Suppressor macrophage treated with lipopolysaccharide for 1 hour (primary cell): ENCODE measurements around the gene GAPVD1.

Experiments
- DNase-seq, 3 donors: peaks; one replicate each; pipeline ENCODE4 v3.0.0-alpha.2; 2020 to 2022

GAPVD1 gene

DNA sequence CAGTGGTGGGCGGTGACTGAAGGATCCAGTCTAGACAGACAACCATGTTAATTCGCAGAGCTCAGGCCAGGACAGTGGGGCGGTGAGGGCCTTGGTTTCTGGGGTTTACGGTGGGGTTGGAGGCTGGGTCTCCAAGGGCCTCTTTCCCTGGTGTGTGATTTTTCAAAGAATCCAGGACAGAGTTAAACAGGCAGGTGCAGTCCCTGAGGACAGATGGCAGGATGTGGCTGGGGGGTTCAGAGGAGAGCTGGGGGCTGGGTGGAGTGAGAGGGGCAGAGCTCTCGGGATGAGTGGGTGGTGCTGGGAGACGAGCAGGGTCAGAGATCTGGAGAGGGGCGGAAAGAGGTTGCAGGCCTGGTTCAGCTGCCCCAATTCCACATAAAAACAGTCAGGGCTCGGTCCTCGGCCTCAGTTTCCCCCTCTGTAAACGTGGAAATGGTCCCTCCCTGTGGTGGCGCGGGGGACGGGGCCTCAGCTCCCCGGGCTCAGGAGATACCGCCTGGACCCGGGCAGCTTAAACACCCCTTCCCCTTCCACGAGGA lies 145.9 kb downstream of the GAPVD1 start:
- DNase-seq = no peak

DNA sequence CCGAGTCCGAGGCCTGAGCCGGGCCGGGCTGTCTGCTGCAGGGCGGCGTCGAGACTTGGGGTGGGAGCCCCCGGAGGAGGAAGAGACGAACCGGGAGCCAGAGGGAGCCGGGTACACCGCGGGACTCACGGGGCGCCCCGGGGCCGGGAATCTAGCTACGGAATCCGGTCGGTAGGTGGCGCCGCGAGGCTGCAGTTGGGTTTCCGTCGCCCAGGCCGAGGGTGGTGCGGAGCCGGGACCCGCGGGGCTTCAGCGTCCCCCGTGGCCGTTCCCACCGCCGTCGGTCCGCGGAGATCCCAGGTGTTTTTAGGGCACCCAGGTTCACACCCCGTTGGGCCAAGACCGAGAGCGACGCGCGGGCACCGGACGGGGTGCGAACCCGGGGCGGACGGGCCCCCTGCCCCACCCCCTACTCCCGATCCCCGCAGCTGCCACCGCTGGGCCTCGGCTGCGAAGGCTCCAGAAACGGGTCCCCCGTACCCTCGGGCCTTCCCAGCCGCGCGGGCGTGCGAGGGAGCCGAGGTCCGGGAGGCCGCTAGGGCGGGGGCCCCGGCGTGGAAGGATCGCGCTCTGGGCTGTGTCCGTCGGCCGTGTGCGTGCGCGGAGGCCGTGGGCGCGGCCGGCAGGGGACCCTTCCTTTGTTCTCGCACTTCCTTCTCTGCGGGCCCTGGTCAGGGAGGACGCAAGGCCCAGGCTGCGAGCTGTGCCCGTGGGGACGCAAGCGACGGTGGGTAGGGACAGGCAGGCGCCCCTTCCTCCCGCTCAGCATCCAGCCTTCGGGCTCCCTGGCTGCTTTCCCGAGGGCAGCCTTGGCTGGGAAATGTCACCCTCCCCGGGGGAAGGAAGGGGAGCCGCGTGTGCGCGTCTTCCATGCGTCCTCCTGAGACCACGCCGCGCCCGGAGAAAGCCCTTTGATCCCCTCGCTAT lies 146.6 kb downstream of the GAPVD1 start:
- DNase-seq = peak; percentile 78 to 94 (median 89)

DNA sequence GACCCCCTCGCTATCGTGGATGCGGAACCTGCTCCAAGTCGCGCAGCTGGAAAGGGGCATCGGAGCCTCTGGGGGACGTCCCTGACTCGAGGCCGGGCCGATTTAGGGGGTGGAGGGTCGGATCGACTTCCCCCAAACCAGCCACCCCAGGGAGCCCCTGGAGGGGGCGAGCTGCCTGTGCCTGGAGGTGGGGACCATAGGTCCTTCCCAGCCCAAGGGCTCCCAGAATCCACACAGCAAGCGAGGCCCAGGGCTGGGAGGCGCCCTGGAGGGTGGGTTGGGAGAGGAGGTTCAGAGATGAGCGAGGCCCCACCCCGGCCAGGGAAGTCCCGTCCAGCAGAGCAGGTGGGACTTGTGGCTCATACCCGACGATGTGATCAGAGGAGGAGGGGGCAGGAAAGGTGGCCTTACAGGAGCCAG lies 147.6 kb downstream of the GAPVD1 start:
- no peak for DNase-seq

DNA sequence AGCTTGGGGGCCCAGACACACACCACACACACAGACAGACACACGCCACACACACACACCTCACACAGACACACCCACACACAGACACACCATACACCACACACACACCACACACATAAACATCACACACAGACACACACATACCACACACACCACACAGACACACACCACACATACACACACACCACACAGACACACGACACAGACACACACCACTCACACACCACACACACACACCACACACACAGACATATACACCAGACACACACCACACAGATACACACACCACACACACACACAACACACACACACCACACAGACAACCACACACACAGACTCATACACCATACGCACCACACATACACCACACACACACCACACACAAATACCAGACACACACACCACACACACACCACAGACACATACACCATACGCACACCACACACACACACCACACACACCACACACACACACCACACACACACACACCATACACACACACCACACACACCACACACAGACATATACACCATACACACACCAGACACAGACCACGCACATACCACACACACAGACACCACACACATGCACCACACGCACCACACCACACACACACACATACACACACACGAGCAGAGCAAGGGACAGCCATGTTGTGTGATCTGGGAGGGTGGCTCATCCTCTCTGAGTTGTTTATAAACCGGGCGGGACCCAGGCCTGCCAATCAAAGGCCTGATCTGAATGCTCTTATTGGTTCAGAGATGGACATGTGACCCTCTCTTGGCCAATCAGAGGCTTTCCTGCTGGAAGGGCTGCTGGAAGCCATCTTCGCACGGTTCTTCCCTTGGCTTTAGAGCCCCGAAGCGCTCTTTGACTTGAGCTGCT lies 148.3 kb downstream of the GAPVD1 start:
- DNase-seq = peak; percentile 42 to 76 (median 42)

DNA sequence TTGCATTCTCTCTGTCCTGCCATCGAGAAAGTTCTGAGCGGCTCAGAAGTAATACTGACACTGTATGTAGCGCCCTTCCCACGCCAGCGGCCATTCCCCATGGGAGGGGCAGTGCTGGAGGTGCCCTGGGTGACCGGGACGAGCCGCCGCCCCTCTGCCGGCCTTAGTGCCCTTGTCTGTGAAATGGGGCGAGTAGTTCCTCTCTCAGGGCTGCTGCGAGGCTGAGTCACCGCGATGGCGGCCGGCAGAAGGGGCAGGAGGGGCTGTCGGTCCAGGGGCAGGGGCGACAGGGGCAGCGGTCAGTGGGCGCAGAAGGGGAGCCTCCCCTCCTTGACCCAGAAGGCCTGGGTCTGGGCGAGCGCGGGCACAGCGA lies 148.9 kb downstream of the GAPVD1 start:
- DNase-seq = no peak

DNA sequence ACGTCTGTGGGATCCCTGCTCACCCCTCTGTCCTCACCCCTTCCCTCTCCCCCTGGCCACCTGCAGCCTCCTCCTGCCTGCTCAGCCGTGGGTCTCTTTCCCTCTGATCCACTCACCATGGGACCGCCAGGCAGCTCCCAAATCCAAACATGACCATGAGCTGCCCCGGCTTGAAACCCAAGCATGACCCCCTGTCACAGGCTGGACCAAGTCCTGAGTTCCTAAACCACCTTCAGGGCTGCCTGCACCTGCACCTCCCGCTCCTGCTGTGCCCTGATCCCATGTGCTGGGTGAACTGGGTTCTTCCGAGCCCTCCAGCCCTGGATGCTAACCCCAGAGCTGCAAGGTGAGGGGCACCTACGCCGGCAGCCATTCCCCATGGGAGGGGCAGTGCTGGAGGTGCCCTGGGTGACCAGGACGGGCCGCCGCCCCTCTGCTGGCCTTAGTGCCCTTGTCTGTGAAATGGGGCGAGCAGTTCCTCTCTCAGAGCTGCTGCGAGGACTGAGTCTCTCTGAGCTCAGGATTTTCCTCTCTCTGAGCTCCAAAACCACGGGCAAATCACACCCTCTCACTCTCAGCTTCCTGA lies 149.6 kb downstream of the GAPVD1 start:
- no peak for DNase-seq

DNA sequence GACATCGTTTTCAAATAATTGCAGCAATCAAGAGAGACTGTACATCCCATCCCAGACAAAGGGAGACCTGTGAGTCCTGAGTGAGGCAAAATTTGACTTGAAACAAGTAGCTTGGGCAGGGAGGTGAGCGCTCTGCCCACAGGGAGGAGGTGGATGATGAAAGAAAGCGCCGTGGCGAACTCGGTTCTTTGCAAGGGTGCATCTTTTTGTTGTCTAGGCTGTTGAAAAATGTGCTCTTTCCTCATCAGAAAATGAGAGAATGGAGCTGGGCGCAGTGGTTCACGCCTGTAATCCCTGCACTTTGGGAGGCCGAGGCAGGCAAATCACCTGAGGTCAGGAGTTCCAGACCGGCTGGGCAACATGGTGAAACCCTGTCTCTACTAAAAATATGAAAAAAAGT lies 150.5 kb downstream of the GAPVD1 start:
- no peak for DNase-seq

DNA sequence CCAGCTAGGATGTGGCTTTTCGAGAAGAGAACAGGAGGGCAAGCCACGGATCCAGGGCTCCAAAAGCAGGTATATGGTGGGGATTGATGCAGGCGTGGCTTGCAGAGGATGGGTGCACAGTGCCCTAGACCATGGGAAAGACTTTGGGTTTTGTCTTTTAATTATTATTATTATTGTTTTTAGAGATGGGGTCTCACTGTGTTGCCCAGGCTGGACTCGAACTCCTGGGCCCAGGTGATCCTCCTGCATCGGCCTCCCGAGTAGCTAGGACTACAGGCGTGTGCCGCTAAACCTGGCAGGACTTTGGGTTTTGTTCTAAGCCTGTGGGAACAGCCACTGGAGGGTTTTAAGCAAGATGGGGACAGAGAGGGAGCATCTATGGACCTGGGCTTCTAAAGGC lies 152.0 kb downstream of the GAPVD1 start:
- no peak for DNase-seq

DNA sequence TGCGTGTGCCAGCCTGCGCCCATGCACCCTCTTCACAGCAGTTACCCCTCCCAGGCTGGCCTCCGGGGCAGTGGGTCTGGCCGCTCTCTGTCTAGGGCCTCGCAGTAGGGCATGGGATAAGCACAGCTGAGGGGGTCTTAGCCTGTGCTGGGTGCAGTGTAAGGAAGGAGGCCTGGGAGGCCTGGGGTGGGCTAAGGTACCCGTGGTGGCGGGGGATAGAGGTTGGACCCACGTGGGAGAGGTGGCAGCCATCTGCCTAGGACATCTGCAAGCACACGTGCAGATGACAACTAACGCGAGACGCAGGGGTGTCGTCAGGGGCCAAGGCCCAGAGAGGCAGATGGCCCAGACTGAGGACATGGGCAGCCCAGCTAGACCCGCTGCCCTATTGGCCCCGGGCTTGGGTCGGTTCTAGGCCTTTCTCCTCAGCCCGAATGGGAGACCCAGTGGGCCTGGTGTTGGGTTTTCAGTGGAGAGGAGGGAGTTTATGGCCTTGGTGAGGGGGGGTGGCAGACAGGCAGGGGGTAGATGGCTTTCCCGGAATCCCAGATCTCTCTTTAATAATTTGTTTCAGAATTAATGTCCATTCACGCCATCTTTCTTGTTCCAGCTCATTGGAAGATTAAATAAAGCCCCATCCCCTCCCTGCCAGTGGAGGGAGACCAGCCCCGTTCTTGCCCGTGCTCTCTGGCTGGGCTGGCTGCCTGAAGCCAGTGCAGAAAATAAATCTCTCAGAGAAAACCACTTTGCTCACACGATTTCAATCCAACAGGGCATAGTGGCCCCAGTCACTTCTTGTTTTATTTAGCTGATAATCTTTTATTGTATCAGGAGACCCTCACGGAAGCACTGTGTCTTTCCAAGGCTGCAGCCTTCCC lies 154.2 kb downstream of the GAPVD1 start:
- no peak for DNase-seq

DNA sequence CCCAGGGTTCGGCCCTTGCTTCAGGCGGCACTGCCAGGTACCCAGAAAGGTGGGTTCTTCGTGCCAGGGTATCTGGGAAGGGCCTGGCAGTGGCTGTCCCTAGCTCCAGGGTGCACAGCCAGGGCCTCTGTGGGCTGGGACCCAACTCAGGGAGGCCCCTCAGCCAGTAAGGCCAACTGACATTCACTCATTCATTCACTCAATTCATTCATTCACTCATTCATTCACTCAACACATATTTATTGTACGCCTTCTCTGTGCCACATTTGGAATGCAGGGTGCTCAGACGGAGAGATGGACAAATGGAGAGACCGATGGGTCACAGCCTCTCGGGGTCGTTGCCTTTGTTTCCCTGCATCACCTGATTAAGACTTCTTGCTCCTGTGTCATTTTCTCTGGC lies 154.9 kb downstream of the GAPVD1 start:
- no peak for DNase-seq
